Stimulated activated CD8-positive, alpha-beta memory T cell treated with anti-CD3 and anti-CD28 coated beads, Interleukin-4, amount 100 ng/mL, for 4 hours (primary cell): ENCODE measurements around the gene DISC1.
A peak's percentile ranks its signal among the peaks of the same experiment; 100 is the strongest.

Experiments
- DNase-seq, 2 donors: peaks; one replicate each; pipeline ENCODE4 v3.0.0-alpha.2; 2020; ENCODE audit warnings: low read depth in 2 of 2, low spot score in 1 of 2

Gene DISC1

GRCh38 chr1:231844986-231845502, 218.5 kb downstream of the DISC1 start:
- DNase-seq = no peak

GRCh38 chr1:231847612-231848397, 221.2 kb downstream of the DISC1 start:
- no peak for DNase-seq

DNA sequence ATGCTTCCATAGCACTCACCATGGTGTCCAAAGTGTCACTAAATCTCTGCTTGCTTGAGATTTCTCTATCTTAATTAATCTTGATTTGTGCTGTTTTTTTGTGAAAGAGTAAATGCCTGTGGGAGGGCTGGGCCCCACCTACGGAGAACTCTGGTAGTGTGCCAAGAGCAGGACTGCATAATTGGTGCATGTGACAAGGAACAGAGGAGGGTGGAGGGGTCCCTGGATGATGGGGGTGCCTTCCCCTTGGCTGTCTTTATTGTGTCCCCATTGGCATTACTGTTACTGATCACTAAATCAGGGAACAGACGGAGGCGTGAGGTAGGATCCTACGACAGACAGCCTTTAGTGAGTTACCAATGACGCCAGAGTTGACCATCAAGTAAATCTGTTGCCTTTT, 223.4 kb downstream of the DISC1 start:
- no peak for DNase-seq

- DNase-seq = no peak
These were observed 224.2 kb downstream of the DISC1 start for GRCh38 chr1:231850786-231851185.

DNA sequence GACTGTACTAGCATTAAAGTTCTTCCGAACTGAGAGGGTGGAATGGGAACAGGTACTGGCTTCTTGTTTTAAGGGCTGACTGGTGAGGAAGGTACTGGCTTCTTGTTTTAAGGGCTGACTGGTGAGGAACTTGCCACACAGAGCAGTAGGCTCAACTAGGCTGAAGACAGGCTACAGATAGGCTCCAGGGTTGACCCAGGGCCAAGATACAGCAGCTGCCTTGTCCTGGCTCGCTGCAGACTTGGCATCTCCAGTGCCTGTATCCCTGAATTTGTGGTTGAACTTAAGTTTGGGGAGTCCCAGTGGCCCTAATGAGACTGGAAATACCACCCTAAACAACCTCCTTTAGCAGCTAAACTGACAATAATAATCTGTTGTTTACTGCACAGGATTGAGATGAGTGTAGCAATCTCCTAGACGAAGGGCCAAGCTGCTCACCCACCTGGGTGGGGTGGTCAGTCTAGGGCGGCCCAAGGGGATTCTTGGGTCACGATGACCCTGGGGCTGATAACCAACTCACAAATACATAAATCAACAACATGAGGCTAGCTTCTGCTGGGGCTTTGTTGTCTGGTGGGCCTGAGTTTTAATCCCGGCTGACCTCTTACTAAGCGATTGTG, 227.1 kb downstream of the DISC1 start:
- DNase-seq = no peak

DNA sequence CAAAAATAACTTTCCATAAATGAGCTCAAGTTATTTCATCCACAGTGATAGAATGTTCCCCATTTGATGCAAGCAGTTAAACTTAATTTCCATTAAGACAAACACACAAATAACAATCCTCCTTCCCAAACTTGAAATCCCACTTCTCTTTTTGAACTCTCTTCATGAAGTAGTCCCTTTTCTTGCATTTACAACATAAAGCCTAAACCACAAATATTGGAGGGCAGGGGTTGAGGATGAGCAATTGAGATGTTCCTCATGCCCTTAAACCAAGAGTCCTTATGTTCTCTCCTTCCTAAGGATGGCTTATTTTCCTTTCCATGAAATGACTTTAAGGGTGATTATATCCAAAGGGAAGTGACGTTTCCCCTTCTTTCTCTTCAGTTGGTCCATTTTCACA, 228.8 kb downstream of the DISC1 start:
- no peak for DNase-seq

DNA sequence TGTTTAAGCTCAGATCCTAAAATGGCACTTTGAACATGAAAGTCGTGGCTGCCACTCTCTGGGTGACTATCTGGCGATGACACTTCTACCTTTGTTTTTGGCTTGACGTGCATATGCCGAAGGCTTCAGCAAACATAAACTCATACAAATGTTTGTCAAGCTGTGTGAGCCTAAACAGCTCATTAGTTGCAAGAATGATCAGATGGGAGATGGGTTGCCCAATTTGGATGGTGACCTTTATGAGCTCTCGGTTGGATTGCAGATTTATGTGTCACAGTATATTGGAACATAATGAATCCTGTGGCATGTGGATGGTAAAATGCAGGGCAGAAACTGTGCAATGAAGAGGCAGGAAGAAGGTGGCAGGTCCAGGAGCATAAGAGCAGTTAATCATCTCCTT, 229.3 kb downstream of the DISC1 start:
- no peak for DNase-seq

DNA sequence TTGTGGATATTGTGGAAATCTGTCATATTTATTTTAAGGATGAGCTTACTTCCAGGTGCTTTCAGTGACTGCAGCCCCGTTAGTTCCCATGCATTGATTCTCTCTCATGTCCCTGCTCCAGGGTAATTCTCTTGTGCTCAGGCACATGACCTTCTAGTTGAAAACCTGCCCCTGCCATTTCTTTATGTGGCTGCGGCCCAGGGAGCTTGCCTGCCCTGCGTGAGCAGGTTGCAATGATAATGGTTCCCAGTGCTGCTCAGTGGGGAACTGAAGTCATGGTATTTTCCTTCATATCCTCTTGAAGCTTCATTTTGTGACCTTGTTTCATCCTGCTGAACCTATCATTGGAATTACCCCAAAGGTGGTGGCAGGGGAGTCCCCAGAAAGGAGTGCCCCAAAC, 229.8 kb downstream of the DISC1 start:
- DNase-seq = no peak

DNA sequence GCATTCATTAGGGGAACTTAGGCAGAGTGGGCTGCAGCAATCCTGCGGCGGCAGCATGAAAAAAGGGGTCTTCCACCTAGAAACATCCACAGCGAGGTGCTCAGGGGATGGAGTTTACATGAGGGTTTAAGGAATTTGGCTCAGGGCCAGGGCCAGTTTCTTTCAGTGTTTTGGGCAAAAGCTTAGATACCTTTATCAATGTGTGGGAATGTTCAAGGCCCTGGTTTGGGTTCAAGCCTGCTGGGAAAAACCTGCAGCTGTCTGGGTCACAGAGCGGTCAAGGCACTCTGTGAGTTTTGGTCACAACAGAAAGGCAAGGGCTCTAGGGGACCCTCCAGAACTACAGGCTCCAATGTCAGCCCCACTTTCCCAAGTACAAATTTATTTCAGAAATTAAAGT, 230.3 kb downstream of the DISC1 start:
- DNase-seq = no peak

GRCh38 chr1:231857609-231858135, 231.1 kb downstream of the DISC1 start:
- DNase-seq = no peak

DNA sequence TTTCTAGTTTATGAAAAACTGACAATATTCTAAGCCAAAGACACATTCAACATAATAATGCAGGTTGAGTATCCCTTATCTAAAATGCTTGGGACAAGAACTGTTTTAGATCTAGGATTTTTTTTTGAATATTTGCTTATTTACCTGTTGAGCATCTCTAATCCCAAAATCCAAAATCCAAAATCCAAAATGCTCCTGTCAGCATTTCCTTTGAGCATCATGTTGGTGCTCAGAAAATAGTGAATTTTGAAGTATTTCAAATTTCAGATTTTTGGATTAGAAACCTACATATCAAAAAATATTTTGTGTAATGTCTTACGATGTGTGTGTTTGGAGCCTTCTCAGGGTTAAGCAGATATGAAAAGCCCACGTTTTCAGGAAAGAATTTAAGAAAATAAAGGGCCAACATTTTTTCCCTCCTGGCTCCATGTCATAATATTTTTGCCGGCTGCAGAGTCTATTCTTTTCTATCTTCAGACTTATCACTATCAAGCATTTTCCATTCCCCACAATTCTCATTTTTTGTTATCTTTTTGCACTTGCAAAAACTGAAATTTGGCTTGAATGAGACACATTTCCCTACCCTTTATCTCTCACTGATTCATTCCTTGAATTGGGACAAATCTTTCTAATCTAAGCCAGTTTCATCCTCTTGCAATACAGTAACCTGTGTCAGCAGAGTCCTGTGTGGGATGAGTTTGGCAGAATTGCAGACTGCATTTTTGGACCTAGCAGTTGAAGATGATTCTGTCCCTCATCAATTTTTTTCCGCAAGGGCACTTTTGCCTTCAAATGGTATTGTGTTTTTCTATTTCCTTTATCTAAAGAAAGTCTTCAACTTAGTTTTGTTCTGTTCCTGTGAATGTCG, 233.9 kb downstream of the DISC1 start:
- no peak for DNase-seq

- DNase-seq = no peak
These were observed 235.2 kb downstream of the DISC1 start for GRCh38 chr1:231861541-231862481.

DNA sequence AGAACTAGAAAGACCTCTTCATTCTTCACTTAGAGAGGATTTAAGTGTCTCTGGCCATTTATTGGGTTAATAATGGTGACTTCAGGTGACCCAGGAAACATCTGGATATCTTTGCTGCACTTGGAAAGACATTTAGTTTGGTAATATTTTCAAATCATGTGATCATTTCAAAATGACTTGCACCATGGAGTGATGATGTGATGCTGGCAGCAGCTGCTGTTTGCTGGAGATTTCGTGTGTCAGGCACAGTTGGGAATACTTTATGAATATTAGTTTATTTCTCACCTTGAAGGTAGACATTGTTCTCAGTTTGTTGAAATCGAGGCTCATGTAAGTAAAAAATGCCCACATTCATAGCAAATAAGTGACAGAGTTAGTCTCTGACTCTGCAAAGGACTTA, 236.0 kb downstream of the DISC1 start:
- no peak for DNase-seq

DNA sequence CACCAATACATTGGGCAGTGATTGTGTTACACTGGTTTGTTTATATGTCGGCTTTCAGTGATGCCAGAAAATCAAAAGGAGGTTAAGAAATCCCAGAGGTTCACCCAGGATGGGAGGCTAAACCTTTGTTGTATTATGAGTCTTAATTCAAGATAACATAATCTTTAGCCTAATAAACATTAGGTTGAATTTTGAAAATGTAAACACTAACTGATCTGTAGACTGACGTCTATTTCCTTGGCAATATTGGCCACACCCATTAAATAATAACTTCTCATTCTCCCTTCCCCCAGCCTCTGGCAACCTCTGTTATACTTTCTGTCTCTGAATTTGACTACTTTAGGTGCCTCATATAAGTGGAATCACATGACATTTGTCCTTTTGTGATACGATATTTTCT, 238.7 kb downstream of the DISC1 start:
- DNase-seq = no peak

DNA sequence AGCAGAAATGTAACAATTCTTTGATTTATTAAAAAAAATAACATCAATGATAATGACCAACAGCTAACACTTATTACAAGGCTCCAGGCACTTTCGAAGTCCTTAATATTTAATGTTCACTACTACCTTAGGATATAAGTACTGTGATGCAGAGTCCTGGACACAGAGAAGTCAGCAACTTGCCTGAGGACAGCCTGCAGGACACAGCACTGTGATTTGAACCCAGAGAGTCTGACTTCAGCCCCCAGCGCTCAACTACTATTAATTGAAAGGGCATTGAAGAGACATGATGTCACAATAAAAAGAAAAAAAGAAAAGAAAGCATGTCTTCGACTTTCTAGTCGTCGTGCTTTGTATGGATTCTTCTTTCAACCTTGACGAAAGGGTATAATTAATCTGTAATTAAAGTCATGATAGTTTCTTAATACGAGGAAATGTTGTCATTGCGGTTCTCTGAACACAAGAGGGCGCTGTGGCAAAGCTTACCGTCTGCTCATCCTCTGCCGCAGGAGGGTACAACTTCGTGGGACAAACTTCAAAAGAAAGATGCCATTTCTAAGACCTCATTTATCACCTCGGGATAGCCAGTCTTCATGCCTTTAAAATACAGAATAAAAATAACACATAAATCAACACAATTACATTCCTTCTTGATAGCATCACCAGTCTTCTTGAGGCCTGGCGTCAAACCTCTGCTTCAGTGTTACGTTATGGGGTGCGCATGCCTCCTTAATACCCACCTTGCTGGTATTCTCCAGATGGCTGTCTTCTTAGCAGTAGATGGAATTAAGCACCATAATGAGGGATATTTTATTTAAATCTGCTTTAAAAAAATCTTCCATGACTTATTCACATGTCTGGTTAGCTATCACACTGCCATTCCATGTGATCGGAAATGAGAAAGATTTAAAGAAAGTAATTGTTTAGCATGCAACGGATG, 240.1 kb downstream of the DISC1 start:
- peak; percentile 1 to 15 for DNase-seq

DNA sequence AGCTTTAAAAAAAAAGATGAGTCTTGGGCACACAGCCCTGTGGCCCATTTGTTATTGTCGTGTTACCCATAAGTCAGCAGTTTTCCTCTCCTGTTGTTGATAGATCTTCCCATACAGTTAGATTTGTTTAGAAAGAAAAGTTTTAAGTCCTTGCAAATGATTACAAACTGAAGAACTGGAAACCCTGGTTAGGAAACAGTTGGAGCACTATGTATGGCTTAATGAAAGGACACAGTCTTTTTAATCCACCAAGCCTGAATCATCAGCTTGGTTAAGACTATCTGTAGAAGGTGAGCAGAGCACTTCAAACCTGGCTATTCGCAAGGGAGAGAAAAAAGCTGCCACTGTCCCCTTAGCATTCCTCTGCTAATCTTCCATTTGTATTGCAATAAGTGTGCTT, 241.0 kb downstream of the DISC1 start:
- DNase-seq = no peak

- no peak for DNase-seq
These were observed 242.8 kb downstream of the DISC1 start for GRCh38 chr1:231869364-231869763.

- no peak for DNase-seq
These were observed 244.9 kb downstream of the DISC1 start for GRCh38 chr1:231871471-231871870.

DNA sequence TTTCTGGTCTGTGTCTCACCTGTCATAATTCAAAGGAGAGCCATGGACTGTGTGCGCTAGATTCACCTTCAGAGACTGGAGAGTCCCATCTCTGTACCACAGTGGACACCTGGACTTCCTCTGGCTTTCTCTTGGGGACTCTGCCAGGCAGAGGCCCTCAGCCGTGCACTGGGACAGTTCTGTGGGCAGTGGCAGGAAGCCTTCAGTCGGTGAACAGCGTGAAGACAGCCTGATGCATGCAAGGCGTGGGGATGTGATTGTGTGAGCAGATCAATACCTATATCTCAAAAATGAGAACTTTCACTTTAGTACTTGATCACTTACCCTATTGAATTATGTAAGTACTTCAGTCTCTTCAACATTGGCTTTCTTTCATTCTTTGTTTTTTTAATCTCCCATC, 245.3 kb downstream of the DISC1 start:
- DNase-seq = no peak
